GM12892 (cell line): ENCODE measurements around the gene GLUD1.

Source experiments
- POLR2A ChIP-seq: IDR thresholded peaks from 2 replicates; pipeline ENCODE4 v1.6.1; 2011; ENCODE audit warnings: low read depth, low read length, control low read depth
- POLR2AphosphoS5 ChIP-seq: IDR thresholded peaks from 2 replicates; pipeline ENCODE4 v1.6.1; 2011; ENCODE audit warnings: low read depth, low read length, control low read depth
- TAF1 ChIP-seq: IDR thresholded peaks from 2 replicates; pipeline ENCODE4 v1.6.1; 2011; ENCODE audit warnings: low read depth, mild to moderate bottlenecking, control low read depth, low read length, borderline replicate concordance

DNA sequence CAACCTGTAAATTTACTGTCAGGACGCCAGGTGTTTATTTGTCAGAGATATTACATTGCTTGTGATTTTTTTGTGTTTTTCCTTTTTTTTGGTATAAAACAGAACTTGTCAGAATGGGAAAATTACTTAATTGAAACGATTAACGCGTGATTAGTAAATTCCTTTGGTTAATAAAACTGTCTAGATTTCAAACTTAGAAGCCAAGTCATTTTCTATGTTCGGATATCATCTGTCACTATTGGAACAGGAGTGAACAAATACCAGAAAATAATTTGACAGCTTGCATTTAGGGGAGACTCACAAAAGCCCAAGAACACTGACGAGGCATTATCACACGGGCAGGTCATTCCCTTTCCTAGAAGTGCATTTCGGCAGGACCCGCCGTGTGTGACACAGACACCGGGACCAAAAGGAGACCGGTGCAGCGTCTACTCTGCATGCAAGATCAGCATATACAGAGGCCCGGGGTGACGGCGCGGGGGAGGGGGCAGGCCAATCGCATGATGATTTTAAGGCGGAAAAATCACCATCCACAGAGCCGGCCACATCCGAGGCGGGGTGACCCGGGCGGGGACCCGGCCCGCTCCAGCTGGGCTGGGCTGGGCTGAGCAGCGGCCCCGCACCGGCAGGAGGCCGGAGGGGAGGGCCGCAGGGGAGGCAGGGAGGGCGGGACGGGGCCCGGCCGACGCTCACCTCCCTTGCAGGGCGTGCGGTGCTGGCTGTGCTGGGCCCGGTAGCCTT is 841 bp downstream of the GLUD1 start:
- TF ChIP-seq POLR2A (0 out of 2 replicates have a peak, but pooled peaks have one; percentile 4), POLR2AphosphoS5 (no peak), TAF1 (no peak)
